ENCODE results near the gene GRIA3.

- TF ChIP-seq CTCF (IDR thresholded peaks at IDR 0.05) (no peak), POLR2AphosphoS5 (IDR thresholded peaks at IDR 0.05) (no peak), POLR2A (IDR thresholded peaks at IDR 0.05; ENCODE audit: low read depth) (no peak)
Observed at GRCh38 chrX:123487236-123487635, 303.2 kb downstream of the GRIA3 start.

Data from esophagus muscularis mucosa (tissue), 3 donors.